PC-9 (cell line): ENCODE data around the gene EYA2. TPM values are rescaled to one million over a fixed set of nuclear protein-coding genes. Genes with fewer than 3 reads are reported as not detected.

Source experiments
- BruUV-seq: library from RNA; stranded (reverse); fragments of 400-500 nt; replicated peaks from 2 replicates; lab custom pipeline; 2021; lab: Mats Ljungman, UMichigan
- CTCF ChIA-PET: fragments of 300-600 bp; sonication (Branson Sonifier 250); formaldehyde crosslinking; loops from one replicate; lab custom pipeline; 2022; ENCODE audit warnings: antibody characterized with exemption; lab: Charles Lee
- POLR2A ChIA-PET: fragments of 300-600 bp; sonication (Branson Sonifier 250); formaldehyde crosslinking; loops from one replicate; lab custom pipeline; 2022; ENCODE audit warnings: antibody characterized with exemption; ENCODE audit not compliant: unreplicated experiment; lab: Charles Lee
- DNase-seq, 2 experiments: peaks; one replicate each; pipeline versions ENCODE4 v3.0.0 to v3.0.0-alpha.2; 2015 to 2022; ENCODE audit warnings: mixed read lengths in 1 of 2
- H2AFZ ChIP-seq: fragments of 200-600 bp; sonication (generic); 2 replicates; pipeline ENCODE4 v1.8.1; 2017; ENCODE audit warnings: antibody characterized with exemption
- H3F3A ChIP-seq: fragments of 200-600 bp; sonication (generic); 2 replicates; pipeline ENCODE4 v1.8.1; 2017; ENCODE audit warnings: antibody characterized with exemption, mild to moderate bottlenecking, low read depth; ENCODE audit not compliant: insufficient read depth
- H3K27ac ChIP-seq: fragments of 200-600 bp; sonication (generic); 2 replicates; pipeline ENCODE4 v1.6.1; 2016; ENCODE audit warnings: mixed run types
- H3K27me3 ChIP-seq: fragments of 200-600 bp; sonication (generic); 2 replicates; pipeline ENCODE4 v1.6.1; 2016; ENCODE audit warnings: low read depth, mixed run types; ENCODE audit not compliant: insufficient read depth
- H3K36me3 ChIP-seq: fragments of 200-600 bp; sonication (generic); 2 replicates; pipeline ENCODE4 v1.6.1; 2016; ENCODE audit warnings: low read depth, mixed run types
- H3K4me1 ChIP-seq: fragments of 200-600 bp; sonication (generic); replicated peaks from 2 replicates; pipeline ENCODE4 v1.6.1; 2016; ENCODE audit warnings: mixed run types; ENCODE audit not compliant: insufficient read depth
- H3K4me2 ChIP-seq: fragments of 200-600 bp; sonication (generic); 2 replicates; pipeline ENCODE4 v1.6.1; 2017; ENCODE audit warnings: mixed run types
- H3K4me3 ChIP-seq: fragments of 200-600 bp; sonication (generic); 2 replicates; pipeline ENCODE4 v1.6.1; 2016; ENCODE audit warnings: mixed run types
- H3K79me2 ChIP-seq: fragments of 200-600 bp; sonication (generic); 2 replicates; pipeline ENCODE4 v1.6.1; 2017; ENCODE audit warnings: low read depth, mixed run types
- H3K9me2 ChIP-seq: fragments of 200-600 bp; sonication (generic); 2 replicates; pipeline ENCODE4 v1.8.1; 2017; ENCODE audit warnings: mild to moderate bottlenecking; ENCODE audit not compliant: insufficient read depth
- H3K9me3 ChIP-seq: fragments of 200-600 bp; sonication (generic); 2 replicates; pipeline ENCODE4 v1.8.1; 2016; ENCODE audit warnings: low read depth; ENCODE audit not compliant: insufficient read depth
- H4K20me1 ChIP-seq: fragments of 200-600 bp; sonication (generic); 2 replicates; pipeline ENCODE4 v1.8.1; 2017; ENCODE audit not compliant: insufficient read depth
- CTCF ChIP-seq: fragments of 200-600 bp; sonication (generic); conservative IDR thresholded peaks from 2 replicates; pipeline ENCODE4 v1.6.1; 2017; ENCODE audit warnings: mixed run types, antibody characterized with exemption, mild to moderate bottlenecking, moderate library complexity
- EZH2 ChIP-seq: fragments of 200-600 bp; sonication (generic); IDR thresholded peaks from 2 replicates; pipeline ENCODE4 v1.8.0; 2017; ENCODE audit warnings: antibody characterized with exemption, low read depth
- intact Hi-C: fragments of 100-400 bp; cut with micrococcal nuclease; formaldehyde crosslinking; loops from one replicate; pipeline ENCODE4 v1.10.0; 2022; ENCODE audit not compliant: unreplicated experiment
- total RNA-seq: library from RNA; stranded (reverse); gene quantifications from 2 replicates; pipeline ENCODE4 v1.2.3, GENCODE V29; 2021

EYA2 gene
- total RNA-seq, 1 experiment from 2014 or later = not detected

GRCh38 chr20:46963196-46963529, 68.5 kb downstream of the EYA2 start:
- H3K4me2 ChIP-seq = peak overlapping the region; percentile 42
- no TSS peak for BruUV-seq
- intact Hi-C loops = no loop called here
- peaks cover 36% of the 10 kb centered on the region; the same call in 1 of the 2 replicates for H3F3A ChIP-seq
- CTCF ChIA-PET = no interaction called here
- H3K4me1 ChIP-seq = peaks cover 42% of the 10 kb centered on the region
- H3K79me2 ChIP-seq = no peaks in the 10 kb centered on the region
- TF ChIP-seq EZH2 = no peak
- no peak for TF ChIP-seq CTCF
- POLR2A ChIA-PET = no interaction called here
- DNase-seq = peak in 1 of 2 experiments; percentile 63
- H3K27ac ChIP-seq = peak overlapping the region; percentile 74
- H4K20me1 ChIP-seq = no peaks in the 10 kb centered on the region
- no peaks in the 10 kb centered on the region for H3K9me2 ChIP-seq
- no peaks in the 10 kb centered on the region for H3K36me3 ChIP-seq
- no peak overlapping the region for H3K4me3 ChIP-seq
- no peak overlapping the region for H2AFZ ChIP-seq
- H3K27me3 ChIP-seq = no peaks in the 10 kb centered on the region
- no peaks in the 10 kb centered on the region for H3K9me3 ChIP-seq

- Histone ChIP-seq H3K9me2 (no peaks in the 10 kb centered on the region), H3K27ac (peak overlapping the region; percentile 74), H3K4me1 (peaks cover 34% of the 10 kb centered on the region), H3K79me2 (no peaks in the 10 kb centered on the region), H3K27me3 (no peaks in the 10 kb centered on the region), H3K4me2 (peak overlapping the region; percentile 42), H4K20me1 (no peaks in the 10 kb centered on the region), H3K9me3 (no peaks in the 10 kb centered on the region), H2AFZ (no peak overlapping the region), H3K4me3 (no peak overlapping the region), H3F3A (peaks cover 31% of the 10 kb centered on the region; the same call in 1 of the 2 replicates), H3K36me3 (no peaks in the 10 kb centered on the region)
- no TSS peak for BruUV-seq
- ChIA-PET POLR2A (no interaction called here), CTCF (no interaction called here)
- TF ChIP-seq CTCF (no peak), EZH2 (no peak)
- peak in 1 of 2 experiments; percentile 99 for DNase-seq
- intact Hi-C loops = no loop called here
These were observed 69.3 kb downstream of the EYA2 start for GRCh38 chr20:46963758-46964617.

DNA sequence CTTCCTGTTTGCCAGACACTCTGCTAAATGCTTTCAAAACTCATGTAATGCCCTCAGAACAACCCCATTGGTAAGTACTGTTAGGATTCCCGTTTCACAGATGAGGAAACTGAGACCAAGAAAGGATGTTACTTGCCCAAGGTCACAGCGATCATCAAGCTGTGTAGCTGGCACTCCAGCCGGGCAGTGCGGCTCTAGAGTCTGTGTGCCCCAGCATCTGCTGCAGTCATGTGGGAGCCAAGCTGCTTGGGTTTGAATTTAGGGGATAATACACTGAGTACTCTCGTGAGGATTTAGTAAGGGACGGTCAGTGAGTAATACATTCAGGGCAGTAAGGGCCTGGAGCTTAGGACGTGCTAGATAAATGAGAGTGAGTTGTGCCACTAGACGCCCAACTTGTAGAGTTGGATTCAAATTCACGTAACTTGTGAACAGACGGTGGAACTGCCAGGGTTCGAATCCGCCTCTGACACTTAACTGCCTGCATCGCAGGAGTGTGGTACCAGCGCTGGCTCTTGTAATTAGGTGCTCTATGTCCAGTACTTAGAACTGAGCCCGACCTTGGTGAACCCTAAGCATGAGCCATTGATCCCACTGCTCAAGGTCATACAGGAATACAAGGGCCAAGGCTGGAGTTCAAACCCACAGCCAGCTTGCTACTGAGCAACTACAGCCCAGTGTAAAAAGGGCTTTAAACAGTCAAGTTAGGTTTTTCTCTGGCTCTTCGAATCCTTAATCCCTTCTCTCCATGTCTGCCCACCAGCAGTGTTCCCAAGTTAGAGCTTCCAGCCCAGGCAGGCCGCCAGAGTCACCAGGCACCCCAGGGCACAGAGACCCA, 70.2 kb downstream of the EYA2 start:
- ChIA-PET CTCF (no interaction called here), POLR2A (no interaction called here)
- intact Hi-C loops = no loop called here
- no peaks in the 10 kb centered on the region for H3K27me3 ChIP-seq
- peak overlapping the region; percentile 42 for H3K4me2 ChIP-seq
- peaks cover 27% of the 10 kb centered on the region for H3K4me1 ChIP-seq
- peak overlapping the region; percentile 74 for H3K27ac ChIP-seq
- DNase-seq = no peak
- no peak overlapping the region for H3K4me3 ChIP-seq
- no peaks in the 10 kb centered on the region for H3K9me3 ChIP-seq
- no peak overlapping the region for H2AFZ ChIP-seq
- H3K79me2 ChIP-seq = no peaks in the 10 kb centered on the region
- BruUV-seq = no TSS peak
- TF ChIP-seq CTCF = no peak
- no peak for TF ChIP-seq EZH2
- H4K20me1 ChIP-seq = no peaks in the 10 kb centered on the region
- H3F3A ChIP-seq = peaks cover 26% of the 10 kb centered on the region; the same call in 1 of the 2 replicates
- no peaks in the 10 kb centered on the region for H3K36me3 ChIP-seq
- no peaks in the 10 kb centered on the region for H3K9me2 ChIP-seq
